Stomach (tissue), 9 donors: ENCODE results near the gene SPDEF. TPM values are rescaled to one million over a fixed set of nuclear protein-coding genes. Genes with fewer than 3 reads are reported as not detected.

Experiments used
- DNase-seq, 2 donors: peaks; one replicate each; pipeline versions ENCODE4 v3.0.0 to v3.0.0-alpha.2; 2013 to 2019
- H3K27ac ChIP-seq, 5 donors: fragments of 200-600 bp in 4 of 5; sonication (generic) in 4 of 5; one replicate each; pipeline ENCODE4 v1.5.1; 2013 to 2019; ENCODE audit warnings: mild to moderate bottlenecking in 1 of 5, moderate library complexity in 1 of 5
- H3K27me3 ChIP-seq, 3 donors: fragments of 200-600 bp; sonication (generic); one replicate each; pipeline ENCODE4 v1.5.1; 2017 to 2019; ENCODE audit warnings: mixed run types in 1 of 3
- H3K36me3 ChIP-seq, 4 donors: fragments of 200-600 bp; sonication (generic); 1 replicate in 3 of 4; 2 replicates in 1 of 4; pipeline ENCODE4 v1.5.1; 2016 to 2019
- H3K4me1 ChIP-seq, 4 donors: fragments of 200-600 bp; sonication (generic); one replicate each; pipeline ENCODE4 v1.5.1; 2016 to 2019
- H3K4me3 ChIP-seq, 4 donors: fragments of 200-600 bp; sonication (generic) in 3 of 4; one replicate each; pipeline ENCODE4 v1.5.1; 2016 to 2019; ENCODE audit warnings: mild to moderate bottlenecking in 1 of 4
- H3K9me3 ChIP-seq, 4 donors: fragments of 200-600 bp; sonication (generic); one replicate each; pipeline ENCODE4 v1.5.1; 2016 to 2019
- EP300 ChIP-seq: sonication (generic); formaldehyde crosslinking; IDR thresholded peaks from one replicate; pipeline ENCODE4 v1.6.1; 2017; ENCODE audit warnings: antibody characterized with exemption
- POLR2A ChIP-seq, 4 donors: fragments of 450-650 bp; IDR thresholded peaks; one replicate each; pipeline ENCODE4 v1.6.1; 2016; ENCODE audit warnings: antibody characterized with exemption in 4 of 4, control low read depth in 2 of 4, mild to moderate bottlenecking in 1 of 4, moderate library complexity in 1 of 4
- POLR2AphosphoS5 ChIP-seq, 3 donors: sonication (generic); formaldehyde crosslinking; IDR thresholded peaks; one replicate each; pipeline ENCODE4 v1.6.1; 2016; ENCODE audit warnings: antibody characterized with exemption in 3 of 3
- WGBS, 5 donors: extraction: QIAGEN DNeasy Blood & Tissue Kit in 3 of 5; methylation state at CpG; one replicate each; pipeline versions ENCODE4 v1.1.5 to v1.1.7; 2013 to 2018; 5-methylcytosine and 5-hydroxymethylcytosine counted together
- intact Hi-C: fragments of 100-400 bp; cut with DNase I; formaldehyde crosslinking; loops from one replicate; pipeline ENCODE4 v1.15.1; 2023; ENCODE audit warnings: low total_unique reads
- polyA plus RNA-seq, 3 donors: library from polyadenylated mRNA; stranded (reverse); fragments of 200-250 nt; gene quantifications; one replicate each; pipeline ENCODE4 v1.2.3, GENCODE V29; 2013
- total RNA-seq, 5 donors: library from RNA; depleted of rRNA; stranded (reverse); fragments of >200 nt; gene quantifications; one replicate each; pipeline versions ENCODE4 v1.1.0 to v1.2.3, GENCODE V29; 2014 to 2016
- TF ChIP-seq, protein P1 (sequence below), 7 experiments: fragments of 450-650 bp in 4 of 7; fragments of 200-600 bp in 3 of 7; sonication (generic) in 3 of 7; IDR thresholded peaks; one replicate each; pipeline ENCODE4 v1.5.1; 2016 to 2019; ENCODE audit warnings: antibody characterized with exemption in 7 of 7, control low read depth in 2 of 7, mild to moderate bottlenecking in 1 of 7
- donor health status: healthy with polysubstance abuse.
- donor health status: Bipolar disorder and iron deficiency.
- donor health status: healthy.

SPDEF gene
- total and polyA plus RNA-seq, 8 donors = 2.2 to 129 (median 31.4) TPM

DNA sequence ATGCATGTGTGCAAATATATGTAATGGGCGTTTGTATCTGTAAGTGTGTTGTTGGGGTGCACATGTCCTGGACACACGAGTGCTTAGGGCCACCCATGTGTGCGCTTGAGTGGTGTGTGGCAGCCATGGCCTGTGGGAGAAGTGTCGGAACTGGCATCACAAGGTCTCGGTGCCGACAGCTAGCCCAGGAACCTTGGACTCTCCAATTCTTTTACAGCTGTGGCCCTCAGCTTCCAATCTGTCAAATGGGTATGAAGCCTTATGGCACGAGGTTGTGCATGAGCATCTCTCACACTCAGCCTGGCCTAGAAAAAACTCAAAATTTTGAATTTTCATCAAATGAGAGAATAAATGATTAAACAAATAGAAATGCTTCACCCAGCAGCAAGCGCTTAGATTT, 42.0 kb downstream of the SPDEF start:
- H3K4me1 ChIP-seq = peaks cover 0 to 8% (median 3%) of the 10 kb centered on the region in 4 donors
- intact Hi-C loops = no loop called here
- peaks cover 0 to 41% (median 14%) of the 10 kb centered on the region in 3 donors for H3K27me3 ChIP-seq
- no peak overlapping the region for H3K27ac ChIP-seq
- no peak overlapping the region for H3K4me3 ChIP-seq
- WGBS, 5 donors = 85 to 88% (median 86%) methylated on average over 8 of the region's 8 CpGs
- H3K36me3 ChIP-seq = no peaks in the 10 kb centered on the region
- no peak for TF ChIP-seq EP300
- no peak for TF ChIP-seq POLR2AphosphoS5 (IDR thresholded peaks at IDR 0.05)
- TF ChIP-seq, protein P1, sequence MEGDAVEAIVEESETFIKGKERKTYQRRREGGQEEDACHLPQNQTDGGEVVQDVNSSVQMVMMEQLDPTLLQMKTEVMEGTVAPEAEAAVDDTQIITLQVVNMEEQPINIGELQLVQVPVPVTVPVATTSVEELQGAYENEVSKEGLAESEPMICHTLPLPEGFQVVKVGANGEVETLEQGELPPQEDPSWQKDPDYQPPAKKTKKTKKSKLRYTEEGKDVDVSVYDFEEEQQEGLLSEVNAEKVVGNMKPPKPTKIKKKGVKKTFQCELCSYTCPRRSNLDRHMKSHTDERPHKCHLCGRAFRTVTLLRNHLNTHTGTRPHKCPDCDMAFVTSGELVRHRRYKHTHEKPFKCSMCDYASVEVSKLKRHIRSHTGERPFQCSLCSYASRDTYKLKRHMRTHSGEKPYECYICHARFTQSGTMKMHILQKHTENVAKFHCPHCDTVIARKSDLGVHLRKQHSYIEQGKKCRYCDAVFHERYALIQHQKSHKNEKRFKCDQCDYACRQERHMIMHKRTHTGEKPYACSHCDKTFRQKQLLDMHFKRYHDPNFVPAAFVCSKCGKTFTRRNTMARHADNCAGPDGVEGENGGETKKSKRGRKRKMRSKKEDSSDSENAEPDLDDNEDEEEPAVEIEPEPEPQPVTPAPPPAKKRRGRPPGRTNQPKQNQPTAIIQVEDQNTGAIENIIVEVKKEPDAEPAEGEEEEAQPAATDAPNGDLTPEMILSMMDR (IDR thresholded peaks at IDR 0.05) = no peak
- no peak for TF ChIP-seq POLR2A (IDR thresholded peaks at IDR 0.05)
- H3K9me3 ChIP-seq = no peaks in the 10 kb centered on the region
- DNase-seq = peak in 1 of 2 donors; percentile 2

DNA sequence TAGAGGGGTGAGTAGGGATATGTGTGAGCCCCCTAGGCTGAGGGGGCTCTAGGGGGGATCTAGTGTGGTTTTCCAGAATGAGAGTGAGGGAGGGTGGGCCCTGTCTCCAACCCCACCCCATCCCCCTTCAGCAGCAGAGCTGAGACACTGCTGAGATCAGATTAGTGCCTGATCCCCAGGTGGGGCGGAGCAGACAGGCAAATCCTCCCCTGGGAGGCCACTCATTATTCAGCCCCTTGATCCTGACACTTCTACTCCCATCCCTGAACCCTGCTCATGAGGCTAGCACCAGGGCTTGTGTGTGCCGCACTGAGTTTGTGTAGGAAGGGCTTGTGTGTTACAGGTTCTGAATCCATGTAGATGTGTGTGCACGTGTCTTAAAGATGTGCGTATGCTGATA, 42.5 kb downstream of the SPDEF start:
- no peak overlapping the region for H3K27ac ChIP-seq
- 91 to 98% (median 94%) methylated on average over 4 of the region's 4 CpGs for WGBS, 5 donors
- intact Hi-C loops = no loop called here
- no peak overlapping the region for H3K4me3 ChIP-seq
- H3K36me3 ChIP-seq = no peaks in the 10 kb centered on the region
- DNase-seq = no peak
- H3K9me3 ChIP-seq = no peaks in the 10 kb centered on the region
- H3K4me1 ChIP-seq = peaks cover 0 to 8% (median 3%) of the 10 kb centered on the region in 4 donors
- peaks cover 0 to 41% (median 14%) of the 10 kb centered on the region in 3 donors for H3K27me3 ChIP-seq
- TF ChIP-seq, protein P1 (IDR thresholded peaks at IDR 0.05) = no peak
- TF ChIP-seq EP300 (no peak), POLR2AphosphoS5 (IDR thresholded peaks at IDR 0.05) (no peak), POLR2A (IDR thresholded peaks at IDR 0.05) (no peak)

- TF ChIP-seq POLR2A (IDR thresholded peaks at IDR 0.05) (no peak), EP300 (no peak)
- TF ChIP-seq, protein P1 (IDR thresholded peaks at IDR 0.05) = no peak
- 81 to 89% (median 87%) methylated on average over 5 of the region's 5 CpGs for WGBS, 5 donors
- Histone ChIP-seq H3K36me3 (no peaks in the 10 kb centered on the region), H3K27ac (no peak overlapping the region), H3K27me3 (peaks cover 0 to 37% (median 14%) of the 10 kb centered on the region in 3 donors), H3K4me1 (peaks cover 0 to 8% (median 3%) of the 10 kb centered on the region in 4 donors), H3K4me3 (no peak overlapping the region), H3K9me3 (no peaks in the 10 kb centered on the region)
- intact Hi-C loops = no loop called here
- DNase-seq = no peak
These were observed 43.4 kb downstream of the SPDEF start for GRCh38 chr6:34512738-34513115.

- H3K9me3 ChIP-seq = no peaks in the 10 kb centered on the region
- H3K36me3 ChIP-seq = no peaks in the 10 kb centered on the region
- no peak for DNase-seq
- no peak overlapping the region for H3K27ac ChIP-seq
- H3K4me3 ChIP-seq = no peak overlapping the region
- intact Hi-C loops = no loop called here
- no peak for TF ChIP-seq EP300
- TF ChIP-seq, protein P1 (IDR thresholded peaks at IDR 0.05) = no peak
- no peak for TF ChIP-seq POLR2AphosphoS5 (IDR thresholded peaks at IDR 0.05)
- TF ChIP-seq POLR2A (IDR thresholded peaks at IDR 0.05) = no peak
- H3K27me3 ChIP-seq = peaks cover 0 to 31% (median 14%) of the 10 kb centered on the region in 3 donors
- 64 to 79% (median 68%) methylated on average over 8 to 12 of the region's 12 CpGs for WGBS, 5 donors
- peaks cover 0 to 8% (median 3%) of the 10 kb centered on the region in 4 donors for H3K4me1 ChIP-seq
These were observed 44.0 kb downstream of the SPDEF start for GRCh38 chr6:34511915-34512737.
